Testis (tissue), 3 donors: Measurements from ENCODE around the gene SMIM9. TPM values are rescaled to one million over a fixed set of nuclear protein-coding genes. Genes with fewer than 3 reads are reported as not detected.

Experiments used
- DNase-seq: peaks from one replicate; pipeline ENCODE4 v3.0.0-alpha.2; 2019
- H3K27ac ChIP-seq, 2 donors: fragments of 200-600 bp; sonication (generic); one replicate each; pipeline ENCODE4 v1.5.1; 2019
- H3K27me3 ChIP-seq: fragments of 200-600 bp; sonication (generic); one replicate; pipeline ENCODE4 v1.5.1; 2019
- H3K36me3 ChIP-seq: fragments of 200-600 bp; sonication (generic); one replicate; pipeline ENCODE4 v1.5.1; 2017; ENCODE audit warnings: low read depth; ENCODE audit errors: missing control alignments
- H3K4me1 ChIP-seq: fragments of 200-600 bp; sonication (generic); one replicate; pipeline ENCODE4 v1.5.1; 2019
- H3K4me3 ChIP-seq, 2 donors: fragments of 200-600 bp; sonication (generic); one replicate each; pipeline ENCODE4 v1.5.1; 2017 to 2019
- H3K9me3 ChIP-seq: fragments of 200-600 bp; sonication (generic); one replicate; pipeline ENCODE4 v1.5.1; 2017
- CTCF ChIP-seq, 3 experiments: fragments of 450-650 bp in 2 of 3; fragments of 200-600 bp in 1 of 3; sonication (generic) in 1 of 3; IDR thresholded peaks; one replicate each; pipeline ENCODE4 v1.5.1; 2016 to 2019; ENCODE audit warnings: antibody characterized with exemption in 3 of 3, mild to moderate bottlenecking in 2 of 3, moderate library complexity in 1 of 3
- POLR2A ChIP-seq: fragments of 450-650 bp; IDR thresholded peaks from one replicate; pipeline ENCODE4 v1.6.1; 2017; ENCODE audit warnings: antibody characterized with exemption, mild to moderate bottlenecking, moderate library complexity
- WGBS, 2 donors: methylation state at CpG; one replicate each; pipeline ENCODE4 v1.1.5; 2018; 5-methylcytosine and 5-hydroxymethylcytosine counted together
- intact Hi-C: fragments of 100-400 bp; cut with DNase I; formaldehyde crosslinking; loops from one replicate; pipeline ENCODE4 v1.15.1; 2023; ENCODE audit warnings: low total_unique reads
- polyA plus RNA-seq: library from polyadenylated mRNA; stranded (reverse); fragments of 350-450 nt; fragmentation: Illumina TruSeq; extraction: RNeasy Lipid Tissue Mini Kit (QIAGEN cat#74804); gene quantifications from one replicate; pipeline ENCODE4 v1.2.3, GENCODE V29; 2014; ENCODE audit warnings: low read depth, low replicate concordance; ENCODE audit not compliant: insufficient read depth
- total RNA-seq, 2 donors: library from RNA; depleted of rRNA; stranded (reverse); fragments of >200 nt; gene quantifications; one replicate each; pipeline ENCODE4 v1.2.3, GENCODE V29; 2016

SMIM9 gene
- total and polyA plus RNA-seq, 3 donors from 2014 or later = 0.51 to 0.87 TPM; not detected in 1

- Histone ChIP-seq H3K36me3 (no peaks in the 10 kb centered on the region), H3K27me3 (no peaks in the 10 kb centered on the region), H3K9me3 (no peaks in the 10 kb centered on the region), H3K4me3 (no peak overlapping the region), H3K4me1 (no peaks in the 10 kb centered on the region), H3K27ac (no peak overlapping the region)
- intact Hi-C loops = no loop called here
- no peak for DNase-seq
- TF ChIP-seq POLR2A = no peak
- TF ChIP-seq CTCF (IDR thresholded peaks at IDR 0.05) = no peak
- WGBS, 2 donors = 90 to 92% methylated on average over 7 of the region's 7 CpGs
Observed at GRCh38 chrX:154793084-154793795, 41.2 kb downstream of the SMIM9 start.

- no peak for DNase-seq
- intact Hi-C loops = no loop called here
- Histone ChIP-seq H3K9me3 (no peaks in the 10 kb centered on the region), H3K36me3 (no peaks in the 10 kb centered on the region), H3K4me3 (no peak overlapping the region), H3K27ac (no peak overlapping the region), H3K27me3 (no peaks in the 10 kb centered on the region), H3K4me1 (no peaks in the 10 kb centered on the region)
- 84 to 97% methylated on average over 6 to 8 of the region's 8 CpGs for WGBS, 2 donors
- TF ChIP-seq CTCF (IDR thresholded peaks at IDR 0.05) (no peak), POLR2A (no peak)
Observed at GRCh38 chrX:154791939-154792338, 42.5 kb downstream of the SMIM9 start.

- intact Hi-C loops = no loop called here
- Histone ChIP-seq H3K27ac (no peak overlapping the region), H3K9me3 (no peaks in the 10 kb centered on the region), H3K36me3 (no peaks in the 10 kb centered on the region), H3K27me3 (no peaks in the 10 kb centered on the region), H3K4me1 (no peaks in the 10 kb centered on the region), H3K4me3 (no peak overlapping the region)
- TF ChIP-seq POLR2A (no peak), CTCF (IDR thresholded peaks at IDR 0.05) (no peak)
- WGBS, 2 donors = 47 to 94% methylated on average over 4 of the region's 4 CpGs
- no peak for DNase-seq
Observed at GRCh38 chrX:154791467-154791866, 43.0 kb downstream of the SMIM9 start.

GRCh38 chrX:154785716-154786115 lies 48.7 kb downstream of the SMIM9 start:
- Histone ChIP-seq H3K27ac (no peak overlapping the region), H3K27me3 (no peaks in the 10 kb centered on the region), H3K4me1 (no peaks in the 10 kb centered on the region), H3K9me3 (no peaks in the 10 kb centered on the region), H3K36me3 (no peaks in the 10 kb centered on the region), H3K4me3 (no peak overlapping the region)
- WGBS, 2 donors = 74 to 81% methylated on average over 6 of the region's 6 CpGs
- DNase-seq = no peak
- intact Hi-C loops = no loop called here
- TF ChIP-seq CTCF (IDR thresholded peaks at IDR 0.05) (no peak), POLR2A (no peak)
